ENCODE measurements around the gene RDH14. TPM values are rescaled to one million over a fixed set of nuclear protein-coding genes. Genes with fewer than 3 reads are reported as not detected.

The RDH14 gene
- polyA plus RNA-seq, 1 donor from 2014 or later: 36.6 TPM

DNA sequence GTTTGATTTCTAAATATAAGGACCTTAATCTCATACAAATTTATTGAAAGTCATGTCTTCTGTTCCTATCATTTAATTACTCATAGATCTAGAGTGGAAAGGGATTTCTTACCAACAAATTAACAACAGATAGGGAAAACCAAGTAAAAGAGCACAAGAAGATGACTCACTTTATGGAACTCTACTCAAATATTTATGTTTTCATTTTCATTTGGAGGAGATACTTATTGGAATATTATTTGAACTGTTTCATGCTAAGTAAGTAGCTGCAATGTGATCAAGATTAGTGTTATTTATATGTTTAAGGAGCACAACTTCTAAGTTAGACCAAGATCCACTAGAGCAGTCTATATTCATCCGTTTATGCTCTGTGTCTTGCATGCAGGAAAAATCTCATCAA, 27.6 kb upstream of the RDH14 start:
- H3K4me3 Mint-ChIP-seq: no peak overlapping the region
- H3K4me1 Mint-ChIP-seq: no peaks in the 10 kb centered on the region
- no peak overlapping the region for H3K27ac Mint-ChIP-seq
- peaks cover 0 to 7% (median 4%) of the 10 kb centered on the region in 3 donors for H3K9me3 Mint-ChIP-seq
- peaks cover 9% of the 10 kb centered on the region for H3K36me3 Mint-ChIP-seq
- no peaks in the 10 kb centered on the region for H3K27me3 Mint-ChIP-seq

DNA sequence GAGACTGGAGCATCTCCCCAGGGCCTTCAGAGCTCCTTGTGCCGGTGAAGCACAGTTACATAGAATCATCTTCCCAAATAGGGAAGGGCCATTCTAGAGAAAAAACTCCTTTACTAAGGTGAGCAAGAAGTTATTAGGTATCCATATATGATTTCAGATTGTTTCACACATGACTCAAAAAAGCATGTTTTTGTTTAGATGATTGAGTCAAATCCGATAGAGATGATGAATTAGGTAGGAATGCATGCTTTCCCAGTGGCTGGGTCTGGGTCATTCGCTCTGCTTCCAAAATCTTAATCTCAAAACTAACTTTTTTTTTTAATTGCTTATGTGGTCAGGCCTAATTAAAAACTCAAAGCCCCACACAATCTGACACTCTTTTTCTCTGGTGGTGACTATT, 25.1 kb upstream of the RDH14 start:
- no peaks in the 10 kb centered on the region for H3K27me3 Mint-ChIP-seq
- H3K4me1 Mint-ChIP-seq: no peaks in the 10 kb centered on the region
- no peak overlapping the region for H3K27ac Mint-ChIP-seq
- H3K4me3 Mint-ChIP-seq: no peak overlapping the region
- peaks cover 0 to 7% (median 4%) of the 10 kb centered on the region in 3 donors for H3K9me3 Mint-ChIP-seq
- peaks cover 4% of the 10 kb centered on the region for H3K36me3 Mint-ChIP-seq

DNA sequence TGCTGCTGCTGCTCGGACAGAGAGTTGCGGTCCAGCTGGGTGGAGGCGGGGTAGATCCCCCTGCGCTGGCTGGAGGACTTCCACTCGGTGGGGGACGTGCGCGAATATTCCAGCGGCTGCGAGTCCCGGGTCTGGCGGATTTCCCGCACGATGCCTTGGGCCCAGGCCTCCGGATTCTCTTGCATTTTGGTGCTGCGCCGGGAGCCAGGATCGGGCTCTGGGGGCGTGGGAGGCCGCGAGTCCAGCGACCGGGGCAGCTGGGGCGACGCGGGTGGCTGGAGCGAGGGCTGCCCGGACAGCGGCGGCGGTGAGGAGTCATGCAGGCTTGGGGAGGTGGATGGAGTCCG, 24.1 kb upstream of the RDH14 start:
- Mint-ChIP-seq H3K4me1 (no peaks in the 10 kb centered on the region), H3K36me3 (peaks cover 5% of the 10 kb centered on the region), H3K27ac (no peak overlapping the region), H3K27me3 (no peaks in the 10 kb centered on the region), H3K4me3 (no peak overlapping the region), H3K9me3 (peaks cover 0 to 7% (median 4%) of the 10 kb centered on the region in 3 donors)

DNA sequence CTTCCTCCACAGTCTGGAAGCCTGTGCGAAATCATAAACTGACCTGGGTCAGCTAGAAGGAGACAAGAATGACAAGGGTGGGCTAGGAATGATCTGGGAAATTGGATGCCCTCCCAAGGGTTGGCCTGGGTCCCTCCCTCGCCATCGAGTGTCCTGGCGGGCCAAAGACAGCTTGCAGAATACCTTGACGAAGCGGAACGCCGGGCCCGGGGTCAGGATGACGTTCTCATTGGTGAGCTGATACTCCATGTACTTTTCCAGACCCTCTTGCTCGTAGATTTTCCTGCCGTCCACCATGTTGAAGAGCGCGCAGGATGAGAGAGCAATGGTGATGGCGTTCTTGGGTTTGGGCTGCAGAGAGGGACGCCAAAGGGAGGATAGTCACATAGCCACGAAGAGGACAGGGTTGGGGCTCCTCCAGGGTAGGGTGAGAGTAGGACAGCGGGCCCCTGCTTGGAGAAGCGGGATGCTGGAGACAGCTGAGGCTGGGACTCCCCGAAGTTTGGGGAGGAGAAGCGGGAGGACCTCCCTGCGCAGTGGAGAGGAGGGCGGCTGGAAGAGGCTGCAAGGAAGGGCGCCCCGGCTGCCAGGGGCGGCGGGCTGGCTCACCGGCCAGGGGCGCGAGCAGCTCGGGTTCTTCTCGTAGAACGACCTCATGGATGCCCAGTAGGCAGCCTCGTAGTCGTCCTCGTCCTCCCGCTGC, 23.6 kb upstream of the RDH14 start:
- H3K27ac Mint-ChIP-seq: peak overlapping the region in 1 of 3 donors; percentile 83
- H3K27me3 Mint-ChIP-seq: no peaks in the 10 kb centered on the region
- H3K4me1 Mint-ChIP-seq: no peaks in the 10 kb centered on the region
- H3K36me3 Mint-ChIP-seq: peaks cover 8% of the 10 kb centered on the region
- H3K9me3 Mint-ChIP-seq: peaks cover 0 to 12% (median 4%) of the 10 kb centered on the region in 3 donors
- H3K4me3 Mint-ChIP-seq: peak overlapping the region in 1 of 4 donors; percentile 59

DNA sequence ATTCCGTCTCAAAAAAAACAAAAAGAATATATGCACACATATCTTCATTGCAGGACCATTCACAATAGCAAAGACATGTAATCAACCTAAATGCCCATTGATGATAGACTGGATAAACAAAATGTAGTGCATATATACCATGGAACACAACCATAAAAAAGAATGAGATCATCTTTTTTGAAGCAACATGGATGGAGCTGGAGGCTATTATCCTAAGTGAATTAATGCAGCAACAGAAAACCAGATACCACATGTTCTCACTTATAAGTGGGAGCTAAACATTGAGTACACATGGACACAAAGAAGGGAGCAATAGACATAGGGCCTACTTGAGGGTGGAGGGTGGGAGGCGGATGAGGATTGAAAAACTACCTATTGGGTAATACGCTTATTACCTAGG, 20.2 kb upstream of the RDH14 start:
- H3K9me3 Mint-ChIP-seq: peaks cover 5 to 27% (median 11%) of the 10 kb centered on the region in 3 donors
- no peak overlapping the region for H3K4me3 Mint-ChIP-seq
- no peaks in the 10 kb centered on the region for H3K27me3 Mint-ChIP-seq
- H3K27ac Mint-ChIP-seq: no peak overlapping the region
- no peaks in the 10 kb centered on the region for H3K4me1 Mint-ChIP-seq
- H3K36me3 Mint-ChIP-seq: peaks cover 12% of the 10 kb centered on the region

DNA sequence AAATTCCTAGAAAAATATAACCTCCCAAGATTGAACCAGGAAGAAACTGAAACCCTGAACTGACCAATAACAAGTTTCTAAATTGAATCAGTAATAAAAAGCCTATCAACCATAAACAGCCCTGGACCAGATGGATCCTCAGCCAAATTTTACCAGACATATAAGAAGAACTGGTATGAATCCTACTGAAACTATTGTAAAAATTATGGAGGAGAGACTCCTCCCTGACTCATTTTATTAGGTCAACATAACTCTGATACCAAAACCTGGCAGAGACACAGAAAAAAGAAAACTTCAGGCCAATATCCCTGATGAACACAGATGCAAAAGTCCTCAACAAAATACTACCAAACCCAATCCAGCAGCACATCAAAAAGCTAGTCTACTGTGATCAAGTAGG, 17.6 kb upstream of the RDH14 start:
- Mint-ChIP-seq H3K9me3 (peaks cover 6 to 21% (median 7%) of the 10 kb centered on the region in 3 donors), H3K27ac (no peak overlapping the region), H3K4me3 (no peak overlapping the region), H3K4me1 (no peaks in the 10 kb centered on the region), H3K36me3 (peaks cover 8% of the 10 kb centered on the region), H3K27me3 (no peaks in the 10 kb centered on the region)

DNA sequence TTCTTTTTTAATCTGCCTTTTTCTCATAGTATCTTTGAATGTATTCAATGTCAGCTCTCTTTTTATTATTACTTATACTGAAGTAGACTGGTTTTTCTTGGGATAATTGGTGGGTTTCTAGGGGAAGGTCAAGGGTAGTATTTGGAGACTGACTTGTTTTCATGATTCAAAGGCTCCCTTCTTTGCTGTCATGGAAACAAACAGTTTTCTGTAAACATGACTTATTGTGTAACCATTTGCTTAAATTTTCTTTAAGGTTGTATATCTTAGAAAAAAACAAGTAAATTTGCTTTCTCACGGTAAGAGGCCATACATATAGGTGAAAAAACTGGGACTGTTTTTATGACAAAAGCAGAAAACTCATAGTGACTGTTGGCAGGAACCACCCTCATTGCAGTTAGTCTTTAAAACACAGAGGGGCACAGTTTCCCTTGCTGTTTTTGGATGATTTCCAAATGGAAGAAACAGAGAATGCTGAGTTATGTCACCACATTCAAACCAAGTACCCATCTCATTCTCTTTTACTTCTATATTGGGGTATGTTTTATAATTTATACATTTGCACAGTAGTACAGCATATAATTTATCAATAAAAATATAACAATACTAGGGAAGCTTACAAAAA, 5.8 kb upstream of the RDH14 start:
- H3K27me3 Mint-ChIP-seq: no peaks in the 10 kb centered on the region
- H3K36me3 Mint-ChIP-seq: peaks cover 20% of the 10 kb centered on the region
- peaks cover 0 to under 1% (median 0%) of the 10 kb centered on the region in 3 donors for H3K4me1 Mint-ChIP-seq

DNA sequence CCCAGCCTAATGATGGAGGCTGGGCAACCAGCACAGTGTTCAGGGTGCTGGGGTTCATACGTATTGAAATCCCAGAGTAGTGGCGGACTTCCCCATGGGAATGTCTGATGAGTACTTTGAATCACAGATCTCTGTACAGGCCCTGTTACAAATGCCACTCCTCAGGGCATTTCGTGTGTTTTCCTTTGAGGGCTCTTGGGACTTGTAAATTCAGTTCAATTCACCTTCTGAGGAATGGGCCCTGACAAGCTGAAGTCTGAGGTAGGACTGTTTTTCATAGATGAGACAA, 288 bp upstream of the RDH14 start:
- H3K4me1 Mint-ChIP-seq: peaks cover 23 to 37% (median 30%) of the 10 kb centered on the region in 3 donors
- H3K27ac Mint-ChIP-seq: peak overlapping the region; percentile 59 to 95 (median 90)
- H3K27me3 Mint-ChIP-seq: no peaks in the 10 kb centered on the region

More for the DNA sequence above, 5.8 kb upstream of the RDH14 start:
- H3K4me3 Mint-ChIP-seq: no peak overlapping the region
- H3K27ac Mint-ChIP-seq: no peak overlapping the region
- H3K9me3 Mint-ChIP-seq: peaks cover 0 to 5% (median 2%) of the 10 kb centered on the region in 3 donors

DNA sequence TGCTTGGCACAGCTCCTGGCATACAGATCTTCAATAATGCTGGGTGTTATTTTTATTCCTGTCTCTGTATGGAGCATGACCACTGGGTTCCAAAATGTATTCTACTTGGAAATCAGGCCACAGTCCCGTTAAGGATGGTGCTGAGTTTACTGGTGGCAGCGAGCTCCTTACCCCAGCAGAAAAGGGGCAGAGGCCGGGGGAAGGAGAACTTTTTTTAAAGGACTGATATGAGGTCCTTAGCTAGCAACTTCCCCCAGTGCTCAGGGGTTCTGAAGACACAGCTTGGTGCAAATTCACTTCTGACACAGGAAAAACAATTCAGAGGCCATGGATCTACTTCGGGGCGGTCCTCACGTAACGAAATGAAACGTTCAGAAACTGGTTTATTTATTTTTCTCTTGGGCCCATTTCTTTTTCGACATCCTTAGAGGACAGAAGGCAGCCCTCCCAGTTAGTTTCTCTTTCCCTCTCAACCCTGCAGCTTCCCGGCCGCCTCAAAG, 872 bp downstream of the RDH14 start:
- peaks cover 15% of the 10 kb centered on the region for H3K36me3 Mint-ChIP-seq
- peak overlapping the region; percentile 90 to 93 (median 90) for H3K27ac Mint-ChIP-seq
- no peaks in the 10 kb centered on the region for H3K27me3 Mint-ChIP-seq
- H3K4me3 Mint-ChIP-seq: peak overlapping the region; percentile 90 to 99 (median 92)
- peaks cover 27 to 37% (median 33%) of the 10 kb centered on the region in 3 donors for H3K4me1 Mint-ChIP-seq
- H3K9me3 Mint-ChIP-seq: no peaks in the 10 kb centered on the region

More for the DNA sequence above, 288 bp upstream of the RDH14 start:
- H3K36me3 Mint-ChIP-seq: peaks cover 20% of the 10 kb centered on the region
- peaks cover 0 to 2% (median 2%) of the 10 kb centered on the region in 3 donors for H3K9me3 Mint-ChIP-seq
- peak overlapping the region; percentile 90 to 99 (median 92) for H3K4me3 Mint-ChIP-seq

DNA sequence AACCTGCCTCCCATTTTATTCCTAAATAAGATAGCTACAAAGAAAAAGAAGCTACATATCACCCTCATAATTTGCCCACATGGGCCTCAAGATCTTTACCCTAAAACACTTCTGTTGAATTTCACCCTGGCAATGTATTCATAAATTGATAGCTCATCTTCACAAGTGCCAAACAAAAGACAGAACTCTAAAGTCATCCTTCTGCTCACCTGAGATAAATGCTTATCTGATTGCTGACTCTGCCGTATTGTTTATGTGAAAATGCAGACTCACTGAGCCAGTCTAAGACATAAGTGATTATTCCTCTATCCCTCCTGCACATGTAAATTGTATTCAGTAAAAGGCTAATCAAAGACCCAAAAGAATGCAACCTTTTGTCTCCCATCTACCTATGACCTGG, 2.0 kb downstream of the RDH14 start:
- Mint-ChIP-seq H3K4me3 (peak overlapping the region; percentile 25 to 99 (median 66)), H3K4me1 (peaks cover 32 to 41% (median 37%) of the 10 kb centered on the region in 3 donors), H3K27me3 (no peaks in the 10 kb centered on the region), H3K9me3 (no peaks in the 10 kb centered on the region), H3K27ac (peak overlapping the region in 1 of 3 donors; percentile 93), H3K36me3 (peaks cover 17% of the 10 kb centered on the region)

DNA sequence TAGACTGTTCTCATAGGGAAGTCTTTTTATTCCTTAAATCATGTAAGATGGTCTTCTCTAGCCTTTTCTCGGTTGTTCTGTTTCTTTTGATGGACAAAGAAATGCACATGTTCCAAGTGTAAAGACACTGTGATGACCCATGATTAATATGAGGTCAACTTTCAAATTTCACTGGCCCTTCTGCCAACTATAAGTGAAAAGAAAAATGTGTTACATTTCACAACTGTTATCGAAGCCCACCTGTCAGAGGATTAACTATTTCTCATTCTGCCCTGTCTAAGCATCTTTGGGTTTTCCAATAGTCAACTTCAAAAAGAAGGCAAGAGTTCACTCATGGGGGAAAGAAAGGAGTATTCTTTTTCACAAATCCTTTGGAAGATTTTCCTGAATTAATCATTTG, 3.3 kb downstream of the RDH14 start:
- H3K27me3 Mint-ChIP-seq: no peaks in the 10 kb centered on the region
- no peaks in the 10 kb centered on the region for H3K9me3 Mint-ChIP-seq
- H3K4me1 Mint-ChIP-seq: peaks cover 32 to 41% (median 38%) of the 10 kb centered on the region in 3 donors
- peak overlapping the region in 1 of 3 donors; percentile 54 for H3K27ac Mint-ChIP-seq
- H3K4me3 Mint-ChIP-seq: peak overlapping the region in 1 of 4 donors; percentile 20
- H3K36me3 Mint-ChIP-seq: peaks cover 13% of the 10 kb centered on the region

DNA sequence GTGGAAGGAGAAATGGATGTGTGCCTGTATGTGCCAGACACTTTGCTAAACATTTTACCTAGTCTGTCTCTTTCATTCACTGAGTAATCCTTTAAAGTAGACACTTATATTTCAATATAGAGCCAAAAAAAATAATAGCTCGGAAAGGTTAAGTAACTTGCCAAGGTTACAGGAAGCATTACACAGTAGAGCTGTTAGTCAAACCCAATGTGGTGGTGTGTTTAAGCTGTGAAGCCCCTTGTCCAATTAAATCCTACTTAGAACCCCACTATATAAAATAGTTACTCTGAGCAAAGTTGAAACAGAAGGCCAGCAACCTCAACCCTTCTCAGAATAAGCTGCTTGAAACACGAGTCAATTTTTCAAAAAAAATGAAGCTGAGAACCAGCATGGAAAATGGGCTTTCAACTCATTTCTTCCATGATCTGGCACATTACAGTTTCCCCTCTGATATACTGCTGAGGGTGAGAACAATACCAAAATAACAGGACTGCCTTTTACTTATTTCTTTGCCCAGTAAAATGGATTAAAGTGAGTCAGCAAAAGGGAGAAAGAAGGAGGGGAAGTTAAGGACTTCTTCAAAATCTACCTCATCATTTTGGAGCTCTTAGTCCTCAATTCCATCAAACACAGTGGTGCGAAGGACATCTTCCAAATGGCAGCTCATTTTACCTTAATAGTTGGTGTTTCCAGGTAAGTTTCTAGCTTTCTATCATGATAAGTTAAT, 7.9 kb downstream of the RDH14 start:
- peaks cover 6% of the 10 kb centered on the region for H3K36me3 Mint-ChIP-seq

DNA sequence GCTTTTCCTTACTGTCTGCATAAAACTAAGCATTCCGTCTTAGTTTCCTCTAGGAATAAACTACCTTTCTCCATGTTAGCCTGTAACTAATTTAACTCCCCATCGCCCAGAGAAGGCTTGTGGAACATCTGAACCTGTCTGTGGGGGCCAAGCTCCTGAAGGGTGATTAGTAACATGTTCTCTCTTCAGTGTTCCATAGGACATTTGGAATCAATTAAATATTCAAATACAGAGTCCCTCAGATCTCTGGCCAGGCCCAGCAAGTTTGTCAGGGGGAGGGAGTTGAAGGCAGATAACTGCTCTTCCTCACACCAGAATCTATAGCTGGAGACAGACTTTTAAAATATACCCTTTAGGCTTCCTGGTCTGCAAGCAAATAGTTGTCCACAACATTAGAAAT, 8.8 kb downstream of the RDH14 start:
- H3K4me3 Mint-ChIP-seq: no peak overlapping the region
- no peaks in the 10 kb centered on the region for H3K27me3 Mint-ChIP-seq

More for the DNA sequence above, 7.9 kb downstream of the RDH14 start:
- H3K9me3 Mint-ChIP-seq: no peaks in the 10 kb centered on the region
- H3K4me1 Mint-ChIP-seq: peaks cover 24 to 41% (median 28%) of the 10 kb centered on the region in 3 donors
- no peaks in the 10 kb centered on the region for H3K27me3 Mint-ChIP-seq
- H3K4me3 Mint-ChIP-seq: no peak overlapping the region
- no peak overlapping the region for H3K27ac Mint-ChIP-seq

DNA sequence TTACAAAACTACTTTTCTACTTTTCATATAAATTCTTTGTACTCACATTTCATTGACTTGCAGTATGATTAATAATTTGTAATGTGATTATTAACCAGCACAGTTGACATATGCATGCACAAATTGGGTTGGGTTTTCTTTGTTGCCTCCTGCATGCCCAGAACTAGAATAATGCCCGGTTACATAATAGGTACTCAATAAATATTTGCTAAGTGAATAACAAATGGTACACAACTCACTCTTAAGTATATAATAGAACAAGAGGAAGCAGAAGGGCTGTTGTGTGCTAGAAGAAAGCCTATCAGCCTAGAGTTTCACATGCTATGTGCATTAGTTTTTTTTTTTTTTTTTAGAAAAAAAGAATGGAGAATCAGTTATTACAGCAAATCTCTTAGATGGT, 9.3 kb downstream of the RDH14 start:
- Mint-ChIP-seq H3K27me3 (no peaks in the 10 kb centered on the region), H3K4me3 (no peak overlapping the region), H3K27ac (no peak overlapping the region), H3K9me3 (no peaks in the 10 kb centered on the region), H3K36me3 (peaks cover 6% of the 10 kb centered on the region), H3K4me1 (peaks cover 28 to 44% (median 29%) of the 10 kb centered on the region in 3 donors)

More for the DNA sequence above, 8.8 kb downstream of the RDH14 start:
- no peak overlapping the region for H3K27ac Mint-ChIP-seq
- H3K4me1 Mint-ChIP-seq: peaks cover 25 to 43% (median 28%) of the 10 kb centered on the region in 3 donors
- no peaks in the 10 kb centered on the region for H3K9me3 Mint-ChIP-seq
- H3K36me3 Mint-ChIP-seq: peaks cover 6% of the 10 kb centered on the region

DNA sequence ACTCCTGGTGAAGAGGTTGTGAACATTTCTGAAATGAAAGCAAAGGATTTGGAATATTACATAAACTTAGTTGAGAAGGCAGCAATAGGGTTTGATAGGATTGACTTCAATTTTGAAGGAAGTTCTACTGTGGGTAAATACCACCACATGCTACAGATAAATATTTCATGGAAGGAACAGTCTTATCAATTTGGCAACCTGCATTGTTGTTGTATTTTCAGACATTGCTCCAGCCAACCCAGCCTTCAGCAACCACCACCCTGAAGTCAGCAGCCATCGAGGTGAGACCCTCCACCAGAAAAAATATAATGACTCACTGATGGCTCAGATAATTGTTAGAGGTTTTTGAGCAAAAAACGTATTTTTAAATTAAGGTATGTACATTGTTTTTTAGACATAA, 10.0 kb downstream of the RDH14 start:
- Mint-ChIP-seq H3K27me3 (no peaks in the 10 kb centered on the region), H3K36me3 (peaks cover 6% of the 10 kb centered on the region), H3K4me1 (peaks cover 28 to 47% (median 31%) of the 10 kb centered on the region in 3 donors), H3K9me3 (no peaks in the 10 kb centered on the region), H3K27ac (no peak overlapping the region), H3K4me3 (no peak overlapping the region)

Data from IgD-negative memory B cell (primary cell).